K562 (cell line): ENCODE data around the gene PRSS21. TPM values are rescaled to one million over a fixed set of nuclear protein-coding genes. Genes with fewer than 3 reads are reported as not detected.

Experiments
- BRCA1 ChIP-seq, 2 experiments: fragments of 450-650 bp in 1 of 2; sonication (generic) in 1 of 2; formaldehyde crosslinking in 1 of 2; IDR thresholded peaks; 2 replicates each; pipeline versions ENCODE4 v1.5.0 to v1.6.1; 2017 to 2020; ENCODE audit warnings: mild to moderate bottlenecking in 1 of 2, missing genetic modification reagents in 1 of 2
- BRD4 ChIP-seq: fragments of 200-600 bp; sonication (generic); IDR thresholded peaks from 2 replicates; pipeline ENCODE4 v1.6.1; 2017; ENCODE audit warnings: inconsistent platforms
- CBX8 ChIP-seq: fragments of 200-600 bp; sonication (generic); IDR thresholded peaks from 2 replicates; pipeline ENCODE4 v1.6.1; 2012; ENCODE audit warnings: borderline replicate concordance, mixed run types, low read depth, mild to moderate bottlenecking, moderate library complexity, mixed read lengths, low read length, control low read depth, inconsistent platforms; ENCODE audit not compliant: poor library complexity, severe bottlenecking; ENCODE audit errors: extremely low read depth
- CHCHD3 ChIP-seq: fragments of 250-450 bp; sonication (Bioruptor Pico); IDR thresholded peaks from 2 replicates; pipeline ENCODE4 v2.1.2; 2022; ENCODE audit warnings: mild to moderate bottlenecking
- CHD4 ChIP-seq: fragments of 200-600 bp; sonication (generic); IDR thresholded peaks from 3 replicates; pipeline ENCODE4 v1.6.1; 2012; ENCODE audit warnings: low read depth, mild to moderate bottlenecking, mixed read lengths, low read length, inconsistent platforms; ENCODE audit not compliant: insufficient read depth, insufficient replicate concordance, poor library complexity, severe bottlenecking
- CREM ChIP-seq: IDR thresholded peaks from 2 replicates; pipeline ENCODE4 v1.6.1; 2014; ENCODE audit warnings: antibody characterized with exemption, low read depth
- ELF4 ChIP-seq: fragments of 450-650 bp; formaldehyde crosslinking; IDR thresholded peaks from 2 replicates; pipeline ENCODE4 v1.4.0; 2022; ENCODE audit warnings: missing genetic modification characterization
- ESRRA ChIP-seq: fragments of 450-650 bp; IDR thresholded peaks from 2 replicates; pipeline ENCODE4 v1.6.1; 2014; ENCODE audit warnings: low read depth, mild to moderate bottlenecking, moderate library complexity, borderline replicate concordance
- FOXP1 ChIP-seq: sonication (generic); formaldehyde crosslinking; IDR thresholded peaks from 2 replicates; pipeline ENCODE4 v1.8.0; 2022; ENCODE audit warnings: mild to moderate bottlenecking, missing genetic modification reagents
- IFI16 ChIP-seq: fragments of 250-450 bp; sonication (Bioruptor Pico); IDR thresholded peaks from 2 replicates; pipeline ENCODE4 v2.1.2; 2022; ENCODE audit warnings: mild to moderate bottlenecking, inconsistent platforms
- NCOA1 ChIP-seq: fragments of 450-650 bp; IDR thresholded peaks from 2 replicates; pipeline ENCODE4 v1.6.1; 2016; ENCODE audit warnings: low read depth
- POLR2AphosphoS2 ChIP-seq: IDR thresholded peaks from 2 replicates; pipeline ENCODE4 v1.6.1; 2012; ENCODE audit warnings: low read length, improper control_type of control experiment
- RBM22 ChIP-seq: fragments of 200-400 bp; formaldehyde crosslinking; IDR thresholded peaks from 2 replicates; pipeline ENCODE4 v1.6.1; 2018; ENCODE audit warnings: low read length, low read depth; ENCODE audit not compliant: poor library complexity, severe bottlenecking
- RFX1 ChIP-seq: fragments of 450-650 bp; IDR thresholded peaks from 2 replicates; pipeline ENCODE4 v1.6.1; 2016; ENCODE audit warnings: mild to moderate bottlenecking, moderate library complexity
- SMARCE1 ChIP-seq: fragments of 450-650 bp; IDR thresholded peaks from 2 replicates; pipeline ENCODE4 v1.7.1; 2016; ENCODE audit warnings: mild to moderate bottlenecking
- ZC3H11A ChIP-seq: IDR thresholded peaks from 2 replicates; pipeline ENCODE4 v1.6.1; 2012; ENCODE audit warnings: low read depth, low read length, improper control_type of control experiment
- ZFP30 ChIP-seq: fragments of 250-450 bp; sonication (Bioruptor Pico); IDR thresholded peaks from 2 replicates; pipeline ENCODE4 v1.8.0; 2022; ENCODE audit warnings: moderate library complexity, mild to moderate bottlenecking, inconsistent platforms, borderline replicate concordance
- ZFP36 ChIP-seq: fragments of 150-350 bp; IDR thresholded peaks from 2 replicates; pipeline ENCODE4 v1.6.1; 2018; ENCODE audit warnings: low read length, low read depth; ENCODE audit not compliant: partially characterized antibody
- ZKSCAN1 ChIP-seq: fragments of 150-350 bp; IDR thresholded peaks from 2 replicates; pipeline ENCODE4 v1.6.1; 2016; ENCODE audit warnings: low read depth, low read length
- ZKSCAN3 ChIP-seq: fragments of 250-450 bp; sonication (Bioruptor Pico); IDR thresholded peaks from 2 replicates; pipeline ENCODE4 v1.4.0; 2020
- ZNF436 ChIP-seq: fragments of 250-450, 450-650 bp; sonication (Bioruptor Pico); formaldehyde crosslinking; IDR thresholded peaks from 2 replicates; pipeline ENCODE4 v1.7.0; 2020; ENCODE audit warnings: mild to moderate bottlenecking
- ZNF507 ChIP-seq: conservative IDR thresholded peaks from 2 replicates; pipeline ENCODE4 v1.6.1; 2017; ENCODE audit warnings: missing genetic modification characterization, missing compliant biosample characterization
- ZNF583 ChIP-seq: fragments of 250-450 bp; sonication (Bioruptor Pico); IDR thresholded peaks from 2 replicates; pipeline ENCODE4 v1.4.0; 2020
- polyA plus RNA-seq, 8 experiments: library from polyadenylated mRNA; depleted of rRNA in 4 of 8; stranded (reverse) in 5 of 8; unstranded in 3 of 8; fragments of >200 nt; fragmentation: Nextera tagmentation in 2 of 8; fragmentation: Illumina TruSeq in 1 of 8; extraction: Ambion mirVana in 2 of 8; extraction: Trizol in 1 of 8; gene quantifications; 2 replicates each; pipeline versions ENCODE4 v1.2.1 to v1.2.3, GENCODE V29; 2011 to 2014; ENCODE audit warnings: inconsistent platforms in 1 of 8, missing spikeins in 1 of 8
- total RNA-seq, 7 experiments: library from RNA; depleted of rRNA in 6 of 7; stranded (reverse); fragments of >200 nt in 6 of 7; fragmentation: Illumina TruSeq in 2 of 7; extraction: Trizol in 2 of 7; gene quantifications; 2 replicates each; pipeline versions ENCODE4 v1.2.1 to v1.2.3, GENCODE V29; 2011 to 2021; ENCODE audit warnings: low replicate concordance in 1 of 7
- TF ChIP-seq, protein P1 (sequence below): fragments of 250-450 bp; sonication (Bioruptor Pico); IDR thresholded peaks from 2 replicates; pipeline ENCODE4 v1.9.0; 2021; ENCODE audit warnings: mild to moderate bottlenecking, inconsistent platforms
- TF ChIP-seq, protein P2 (sequence below): fragments of 450-650 bp; IDR thresholded peaks from one replicate; pipeline ENCODE4 v1.6.1; 2018; ENCODE audit warnings: mild to moderate bottlenecking, moderate library complexity; ENCODE audit not compliant: partially characterized antibody
- TF ChIP-seq, protein P3 (sequence below): fragments of 250-450 bp; sonication (Bioruptor Pico); IDR thresholded peaks from 2 replicates; pipeline ENCODE4 v1.8.0; 2021; ENCODE audit warnings: mild to moderate bottlenecking, moderate library complexity

PRSS21 gene
- total and polyA plus RNA-seq, 9 of the 15 experiments (the other 6 are each of a cell fraction or from before 2014, with no cell fraction given): 12.1 to 121 (median 61.3) TPM

DNA sequence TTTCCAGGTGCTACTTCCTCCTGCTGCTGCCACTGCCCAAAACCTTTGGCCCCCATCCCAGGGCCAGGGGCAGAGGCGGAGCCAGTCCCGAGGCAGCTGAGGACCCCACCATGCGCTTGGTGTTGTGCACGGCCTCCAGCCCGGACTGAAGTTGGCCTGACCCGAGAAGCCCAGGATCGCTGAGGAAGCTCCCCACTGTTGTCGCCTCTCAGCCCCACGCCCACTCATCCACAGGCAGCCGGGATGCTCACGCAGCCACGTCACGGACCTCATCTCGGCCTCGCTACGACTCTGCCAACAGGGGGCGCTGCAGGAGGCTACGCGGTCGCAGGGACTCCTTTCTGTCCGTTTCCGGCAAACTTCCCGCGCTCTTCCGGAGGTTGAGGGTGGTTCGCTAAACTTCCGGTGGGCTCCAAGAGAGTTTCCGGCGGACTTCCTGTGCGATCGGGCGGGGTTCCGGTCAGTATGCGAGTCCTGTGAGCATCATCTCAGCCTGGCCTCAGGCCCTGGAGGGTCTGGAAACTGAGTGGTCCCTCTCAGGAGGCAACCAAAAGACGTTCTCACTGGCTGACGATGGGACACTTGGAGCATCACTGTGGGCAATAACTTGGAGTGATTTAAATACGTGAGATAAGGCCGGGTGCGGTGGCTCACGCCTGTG lies 25.4 kb downstream of the PRSS21 start (continued):
- TF ChIP-seq CREM (peak; percentile 93), ZC3H11A (no peak), BRD4 (no peak), BRCA1 (IDR thresholded peaks at IDR 0.05) (no peak), BRCA1 (CRISPR knock-in tag; IDR thresholded peaks at IDR 0.05) (no peak), SMARCE1 (no peak), ESRRA (peak; percentile 60; the same call in 1 of the 2 replicates), ZKSCAN3 (CRISPR knock-in tag) (no peak), CHCHD3 (CRISPR knock-in tag) (no peak), FOXP1 (CRISPR knock-in tag) (no peak), ELF4 (no peak), ZNF507 (tag) (no peak), RBM22 (no peak), ZFP36 (no peak), IFI16 (CRISPR knock-in tag) (no peak), CBX8 (no peak), ZKSCAN1 (no peak), RFX1 (no peak), NCOA1 (peak; percentile 79), ZNF436 (no peak), ZFP30 (CRISPR knock-in tag) (no peak), CHD4 (no peak), ZNF583 (CRISPR knock-in tag) (no peak), POLR2AphosphoS2 (no peak)
- TF ChIP-seq, protein P1, sequence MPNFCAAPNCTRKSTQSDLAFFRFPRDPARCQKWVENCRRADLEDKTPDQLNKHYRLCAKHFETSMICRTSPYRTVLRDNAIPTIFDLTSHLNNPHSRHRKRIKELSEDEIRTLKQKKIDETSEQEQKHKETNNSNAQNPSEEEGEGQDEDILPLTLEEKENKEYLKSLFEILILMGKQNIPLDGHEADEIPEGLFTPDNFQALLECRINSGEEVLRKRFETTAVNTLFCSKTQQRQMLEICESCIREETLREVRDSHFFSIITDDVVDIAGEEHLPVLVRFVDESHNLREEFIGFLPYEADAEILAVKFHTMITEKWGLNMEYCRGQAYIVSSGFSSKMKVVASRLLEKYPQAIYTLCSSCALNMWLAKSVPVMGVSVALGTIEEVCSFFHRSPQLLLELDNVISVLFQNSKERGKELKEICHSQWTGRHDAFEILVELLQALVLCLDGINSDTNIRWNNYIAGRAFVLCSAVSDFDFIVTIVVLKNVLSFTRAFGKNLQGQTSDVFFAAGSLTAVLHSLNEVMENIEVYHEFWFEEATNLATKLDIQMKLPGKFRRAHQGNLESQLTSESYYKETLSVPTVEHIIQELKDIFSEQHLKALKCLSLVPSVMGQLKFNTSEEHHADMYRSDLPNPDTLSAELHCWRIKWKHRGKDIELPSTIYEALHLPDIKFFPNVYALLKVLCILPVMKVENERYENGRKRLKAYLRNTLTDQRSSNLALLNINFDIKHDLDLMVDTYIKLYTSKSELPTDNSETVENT (CRISPR knock-in tag): no peak
- TF ChIP-seq, protein P2, sequence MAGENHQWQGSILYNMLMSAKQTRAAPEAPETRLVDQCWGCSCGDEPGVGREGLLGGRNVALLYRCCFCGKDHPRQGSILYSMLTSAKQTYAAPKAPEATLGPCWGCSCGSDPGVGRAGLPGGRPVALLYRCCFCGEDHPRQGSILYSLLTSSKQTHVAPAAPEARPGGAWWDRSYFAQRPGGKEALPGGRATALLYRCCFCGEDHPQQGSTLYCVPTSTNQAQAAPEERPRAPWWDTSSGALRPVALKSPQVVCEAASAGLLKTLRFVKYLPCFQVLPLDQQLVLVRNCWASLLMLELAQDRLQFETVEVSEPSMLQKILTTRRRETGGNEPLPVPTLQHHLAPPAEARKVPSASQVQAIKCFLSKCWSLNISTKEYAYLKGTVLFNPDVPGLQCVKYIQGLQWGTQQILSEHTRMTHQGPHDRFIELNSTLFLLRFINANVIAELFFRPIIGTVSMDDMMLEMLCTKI: no peak
- TF ChIP-seq, protein P3, sequence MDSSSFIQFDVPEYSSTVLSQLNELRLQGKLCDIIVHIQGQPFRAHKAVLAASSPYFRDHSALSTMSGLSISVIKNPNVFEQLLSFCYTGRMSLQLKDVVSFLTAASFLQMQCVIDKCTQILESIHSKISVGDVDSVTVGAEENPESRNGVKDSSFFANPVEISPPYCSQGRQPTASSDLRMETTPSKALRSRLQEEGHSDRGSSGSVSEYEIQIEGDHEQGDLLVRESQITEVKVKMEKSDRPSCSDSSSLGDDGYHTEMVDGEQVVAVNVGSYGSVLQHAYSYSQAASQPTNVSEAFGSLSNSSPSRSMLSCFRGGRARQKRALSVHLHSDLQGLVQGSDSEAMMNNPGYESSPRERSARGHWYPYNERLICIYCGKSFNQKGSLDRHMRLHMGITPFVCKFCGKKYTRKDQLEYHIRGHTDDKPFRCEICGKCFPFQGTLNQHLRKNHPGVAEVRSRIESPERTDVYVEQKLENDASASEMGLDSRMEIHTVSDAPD: no peak
